VCaP (cell line): Measurements from ENCODE around the gene NPIPA7.
"Not testable (repeated sequence)": the region's sequence is repeated elsewhere in the genome, so short reads cannot be mapped to it uniquely, and the experiment has no call there.

ENCODE experiments used
- H3K27ac ChIP-seq: fragments of 450-650 bp; 2 replicates; pipeline ENCODE4 v1.5.1; 2017

NPIPA7 gene

DNA sequence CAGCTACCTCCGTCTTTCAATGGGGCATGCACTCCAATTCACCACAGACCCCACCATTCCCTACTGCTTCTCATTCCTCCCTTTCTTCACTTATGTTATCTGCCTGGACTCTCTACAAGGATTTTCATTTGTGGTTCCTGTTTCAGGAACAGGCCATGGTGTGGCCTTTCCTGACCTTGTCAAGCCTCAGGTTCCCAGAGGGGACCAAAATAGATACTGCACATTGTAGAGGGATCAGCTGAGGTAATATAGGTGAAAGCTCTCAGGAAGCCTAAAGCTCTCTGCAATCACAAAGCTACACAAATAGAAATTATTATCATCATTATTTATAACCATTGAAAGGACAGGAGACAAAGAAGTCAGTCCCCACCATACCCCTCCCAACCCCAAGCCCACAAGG, 41.6 kb downstream of the NPIPA7 start:
- not testable (repeated sequence) for H3K27ac ChIP-seq

DNA sequence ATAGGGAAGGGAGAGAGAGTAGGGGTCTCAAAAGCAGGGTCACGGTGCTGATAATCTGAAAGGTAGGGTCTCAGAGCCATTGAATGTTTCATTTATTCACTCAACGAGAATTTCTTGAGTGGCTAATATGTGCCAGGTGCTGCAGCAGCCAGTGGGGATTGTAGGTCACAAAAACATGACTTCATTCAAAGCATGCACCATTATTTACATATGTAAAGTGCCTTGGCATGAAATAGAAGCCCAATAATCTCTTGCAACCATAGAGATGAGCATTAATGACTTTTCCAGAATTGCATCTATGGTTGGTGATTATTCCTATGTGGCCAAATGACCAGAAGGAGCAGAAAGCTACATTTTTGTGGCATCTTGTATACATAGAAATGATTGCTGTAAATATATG, 46.2 kb downstream of the NPIPA7 start:
- not testable (repeated sequence) for H3K27ac ChIP-seq

DNA sequence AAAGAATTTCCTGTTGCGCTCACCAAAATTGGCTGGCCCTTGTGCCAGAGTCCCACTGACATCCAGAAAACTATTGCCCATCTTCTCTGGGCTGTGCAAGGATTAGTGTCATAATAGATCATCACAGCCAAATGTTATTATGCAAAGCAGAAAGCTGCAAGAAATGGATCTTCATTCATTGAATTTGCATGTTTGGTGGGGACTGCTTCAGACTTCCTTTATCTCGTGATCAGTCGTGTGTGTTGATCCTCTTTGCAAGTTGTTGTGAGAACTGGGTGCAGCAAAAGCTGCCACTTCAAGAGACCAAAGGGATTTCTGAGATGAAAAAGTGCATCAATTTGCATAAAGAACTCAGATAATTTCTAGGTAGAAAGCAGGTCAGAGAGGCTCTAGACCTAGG, 52.2 kb downstream of the NPIPA7 start:
- H3K27ac ChIP-seq, result not testable (repeated sequence)

DNA sequence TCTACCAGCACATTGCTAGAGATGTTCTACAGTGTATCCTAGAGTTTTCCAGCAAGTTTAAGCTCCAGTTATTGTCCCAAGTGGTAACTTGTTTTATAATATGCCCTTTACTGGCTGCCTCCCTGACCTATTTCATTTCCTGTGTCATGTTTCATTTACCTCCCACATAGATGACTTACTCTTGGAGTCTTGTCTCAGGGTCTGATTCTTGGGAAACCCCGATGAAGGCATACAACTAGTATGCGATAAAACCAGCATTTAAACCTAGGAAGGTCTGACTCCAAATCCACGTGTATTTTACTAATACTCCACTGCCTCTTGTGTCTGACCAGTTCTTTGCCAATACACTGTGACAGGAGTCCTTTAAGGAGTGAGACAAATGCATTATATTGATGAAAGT, 55.8 kb downstream of the NPIPA7 start:
- not testable (repeated sequence) for H3K27ac ChIP-seq

DNA sequence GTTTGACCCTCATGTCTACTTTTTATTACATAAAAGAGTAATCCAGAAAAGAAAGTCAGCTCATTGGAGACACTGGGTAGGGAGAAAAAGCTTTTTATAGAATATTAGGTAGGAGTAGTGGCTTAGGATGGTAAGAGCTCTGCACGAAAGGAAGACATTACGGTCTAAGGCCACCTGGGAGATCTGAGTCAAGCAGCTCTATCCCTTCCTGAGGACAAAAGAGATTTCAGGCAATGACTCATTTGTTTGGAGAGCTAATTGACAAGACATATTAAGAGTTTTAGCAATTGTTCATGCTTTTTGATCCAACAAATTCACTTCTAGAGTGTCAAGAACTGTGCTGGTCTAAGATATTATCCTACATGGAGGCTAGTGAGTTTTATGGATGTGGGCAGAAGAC, 62.5 kb downstream of the NPIPA7 start:
- not testable (repeated sequence) for H3K27ac ChIP-seq
